Measurements from ENCODE around the gene SVIL. TPM values are rescaled to one million over a fixed set of nuclear protein-coding genes. Genes with fewer than 3 reads are reported as not detected.

Gene SVIL
- total RNA-seq, 2 donors from 2014 or later, result 92.9 to 524 TPM

GRCh38 chr10:29596826-29597225 is 37.9 kb downstream of the SVIL start:
- Histone ChIP-seq H3K27me3 (replicated peaks; ENCODE audit: insufficient read depth) (no peaks in the 10 kb centered on the region), H3K4me3 (no peak overlapping the region), H3K9me3 (no peaks in the 10 kb centered on the region), H3K36me3 (no peaks in the 10 kb centered on the region), H3K27ac (no peak overlapping the region), H3K4me1 (replicated peaks) (peaks cover 2% of the 10 kb centered on the region)
- intact Hi-C loops (cut with DNase I), result no loop called here
- DNase-seq (ENCODE audit: low spot score), result no peak
- TF ChIP-seq CTCF (IDR thresholded peaks at IDR 0.05) (no peak), POLR2A (IDR thresholded peaks at IDR 0.05) (no peak), POLR2AphosphoS5 (IDR thresholded peaks at IDR 0.05) (no peak)
- 84% methylated on average over 11 of the region's 11 CpGs for WGBS

- TF ChIP-seq POLR2A (IDR thresholded peaks at IDR 0.05) (no peak), POLR2AphosphoS5 (IDR thresholded peaks at IDR 0.05) (no peak), CTCF (IDR thresholded peaks at IDR 0.05) (no peak)
- intact Hi-C loops (cut with DNase I), result no loop called here
- Histone ChIP-seq H3K27me3 (replicated peaks; ENCODE audit: insufficient read depth) (no peaks in the 10 kb centered on the region), H3K9me3 (no peaks in the 10 kb centered on the region), H3K36me3 (no peaks in the 10 kb centered on the region), H3K4me1 (replicated peaks) (peaks cover 6% of the 10 kb centered on the region), H3K27ac (no peak overlapping the region), H3K4me3 (no peak overlapping the region)
- WGBS, result 92% methylated on average over 1 of the region's 1 CpG
- no peak for DNase-seq (ENCODE audit: low spot score)
Observed at GRCh38 chr10:29596356-29596755, 38.4 kb downstream of the SVIL start.

- intact Hi-C loops (cut with DNase I), result no loop called here
- 87% methylated on average over 10 of the region's 10 CpGs for WGBS
- no peaks in the 10 kb centered on the region for H3K36me3 ChIP-seq
- H3K9me3 ChIP-seq, result no peaks in the 10 kb centered on the region
- no peak overlapping the region for H3K27ac ChIP-seq
- TF ChIP-seq POLR2A (IDR thresholded peaks at IDR 0.05) (no peak), POLR2AphosphoS5 (IDR thresholded peaks at IDR 0.05) (no peak), CTCF (IDR thresholded peaks at IDR 0.05) (no peak)
- no peak for DNase-seq (ENCODE audit: low spot score)
- H3K27me3 ChIP-seq (replicated peaks; ENCODE audit: insufficient read depth), result no peaks in the 10 kb centered on the region
- peaks cover 7% of the 10 kb centered on the region for H3K4me1 ChIP-seq (replicated peaks)
- H3K4me3 ChIP-seq, result no peak overlapping the region
Observed at GRCh38 chr10:29595636-29596225, 39.0 kb downstream of the SVIL start.

GRCh38 chr10:29595146-29595545 is 39.6 kb downstream of the SVIL start:
- DNase-seq (ENCODE audit: low spot score), result no peak
- Histone ChIP-seq H3K36me3 (no peaks in the 10 kb centered on the region), H3K27ac (no peak overlapping the region)

More at GRCh38 chr10:29595146-29595545, 39.6 kb downstream of the SVIL start:
- 89% methylated on average over 8 of the region's 8 CpGs for WGBS
- TF ChIP-seq POLR2AphosphoS5 (IDR thresholded peaks at IDR 0.05) (no peak), CTCF (IDR thresholded peaks at IDR 0.05) (no peak), POLR2A (IDR thresholded peaks at IDR 0.05) (no peak)
- H3K4me1 ChIP-seq (replicated peaks), result peaks cover 7% of the 10 kb centered on the region
- no peaks in the 10 kb centered on the region for H3K27me3 ChIP-seq (replicated peaks; ENCODE audit: insufficient read depth)
- no peak overlapping the region for H3K4me3 ChIP-seq
- intact Hi-C loops (cut with DNase I), result no loop called here
- no peaks in the 10 kb centered on the region for H3K9me3 ChIP-seq
